LHCN-M2 (cell line): ENCODE results near the gene CLTCL1. TPM values are rescaled to one million over a fixed set of nuclear protein-coding genes. Genes with fewer than 3 reads are reported as not detected.

ENCODE experiments used
- DNase-seq: peaks from one replicate; pipeline ENCODE4 v3.0.0-alpha.2; 2012; ENCODE audit warnings: low read depth
- total RNA-seq: library from RNA; depleted of rRNA; stranded (reverse); fragments of >200 nt; gene quantifications from 2 replicates; pipeline ENCODE4 v1.2.3, GENCODE V29; 2014; rRNA removed

CLTCL1 gene
- total RNA-seq, 1 experiment from 2014 or later: 17.7 TPM

DNA sequence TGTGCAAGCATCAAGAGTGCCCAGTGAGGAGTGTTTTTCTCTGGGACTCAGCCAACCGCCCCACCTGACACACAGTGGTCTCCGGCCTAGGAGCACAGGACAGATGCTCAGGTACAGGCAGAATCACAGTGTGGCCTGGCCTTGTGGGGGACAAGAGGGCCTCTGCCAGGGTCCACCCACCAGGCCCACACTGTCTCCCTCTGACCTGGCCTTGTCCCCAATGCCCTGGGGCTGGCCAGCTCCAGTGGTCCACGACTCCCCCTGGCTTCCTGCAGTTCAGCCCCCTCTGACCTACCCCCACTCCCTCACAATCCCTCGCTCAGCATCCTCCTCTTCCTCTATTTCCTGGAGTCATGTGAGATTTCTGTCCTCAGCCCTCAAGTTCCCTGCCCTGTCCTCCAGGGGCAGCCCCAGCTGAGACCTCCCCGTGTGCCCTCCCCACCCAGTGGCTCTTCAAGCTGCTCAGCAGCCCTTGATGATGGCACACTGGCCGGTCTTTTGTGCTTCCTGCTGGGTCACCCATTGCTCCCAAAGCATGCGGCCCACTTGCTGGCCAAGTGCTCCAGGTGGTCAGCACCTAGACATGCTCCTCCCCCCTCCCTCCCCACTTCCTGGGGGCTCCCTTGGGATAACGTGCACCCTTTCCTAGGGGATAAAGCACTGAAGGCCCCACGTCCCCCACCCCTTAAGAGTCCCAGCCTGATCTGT is 158.7 kb downstream of the CLTCL1 start:
- no peak for DNase-seq

- no peak for DNase-seq
Measured at GRCh38 chr22:19132153-19132552, 159.4 kb downstream of the CLTCL1 start.

- DNase-seq: no peak
Measured at GRCh38 chr22:19131685-19132015, 159.9 kb downstream of the CLTCL1 start.

DNA sequence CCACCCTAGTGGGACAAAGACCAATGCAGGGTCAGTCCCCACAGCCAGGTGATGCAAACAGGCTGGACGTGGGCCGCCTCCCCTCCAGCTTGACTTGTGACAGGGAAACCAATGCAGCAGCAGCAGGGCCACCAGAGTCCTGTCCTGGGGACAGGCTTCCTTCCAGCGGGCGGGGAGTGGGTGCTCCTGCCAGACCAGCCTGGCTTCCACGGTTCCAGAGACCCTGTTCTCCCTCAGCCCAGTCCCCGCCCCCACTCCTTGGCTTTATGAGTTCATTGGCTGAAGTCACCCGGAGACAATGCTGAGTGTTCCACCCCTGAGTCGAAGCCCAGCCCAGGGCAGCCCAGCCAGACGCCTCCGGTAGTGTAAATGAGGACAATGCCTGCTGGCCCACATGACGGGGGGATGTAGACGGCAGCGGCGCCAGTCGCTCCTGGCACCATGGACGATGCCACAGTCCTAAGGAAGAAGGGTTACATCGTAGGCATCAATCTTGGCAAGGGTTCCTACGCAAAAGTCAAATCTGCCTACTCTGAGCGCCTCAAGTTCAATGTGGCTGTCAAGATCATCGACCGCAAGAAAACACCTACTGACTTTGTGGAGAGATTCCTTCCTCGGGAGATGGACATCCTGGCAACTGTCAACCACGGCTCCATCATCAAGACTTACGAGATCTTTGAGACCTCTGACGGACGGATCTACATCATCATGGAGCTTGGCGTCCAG is 160.4 kb downstream of the CLTCL1 start, which contains the start of gene TSSK2:
Gene TSSK2 (plus strand): TSS at position 350 of the 726 bp plus-strand sequence. CDS start 92 bp downstream, at position 442.
- DNase-seq: no peak

- no peak for DNase-seq
Measured at GRCh38 chr22:19129871-19130270, 161.6 kb downstream of the CLTCL1 start.

Other genes starting within 250 kb of the CLTCL1 start
- 28.5 and 35.0 TPM in 2 replicates for gene DGCR2, start 169.3 kb downstream of the CLTCL1 start, total RNA-seq
- gene TSSK2, start 160.4 kb downstream of the CLTCL1 start, total RNA-seq: not detected in 2 replicates
- 19.1 and 25.4 TPM in 2 replicates for gene ESS2, start 147.1 kb downstream of the CLTCL1 start, total RNA-seq
- not detected in 2 replicates for gene GSC2, start 141.4 kb downstream of the CLTCL1 start, total RNA-seq
- 101 and 133 TPM in 2 replicates for gene SLC25A1, start 113.0 kb downstream of the CLTCL1 start, total RNA-seq
- 19.1 and 27.0 TPM in 2 replicates for gene HIRA, start 140.0 kb upstream of the CLTCL1 start, total RNA-seq
- 41.4 and 51.0 TPM in 2 replicates for gene MRPL40, start 140.8 kb upstream of the CLTCL1 start, total RNA-seq
- 20.2 and 21.0 TPM in 2 replicates for gene C22orf39, start 156.0 kb upstream of the CLTCL1 start, total RNA-seq
- gene UFD1, start 187.5 kb upstream of the CLTCL1 start, total RNA-seq: 81.3 and 82.5 TPM in 2 replicates
- 62.3 and 67.6 TPM in 2 replicates for gene CDC45, start 188.2 kb upstream of the CLTCL1 start, total RNA-seq
- 4.9 and 11.1 TPM in 2 replicates for gene CLDN5, start 232.7 kb upstream of the CLTCL1 start, total RNA-seq